ENCODE measurements around the gene DLGAP1. TPM values are rescaled to one million over a fixed set of nuclear protein-coding genes. Genes with fewer than 3 reads are reported as not detected.

The DLGAP1 gene
- total and polyA plus RNA-seq, 2 experiments from 2014 or later = 17.0 to 48.5 TPM

DNA sequence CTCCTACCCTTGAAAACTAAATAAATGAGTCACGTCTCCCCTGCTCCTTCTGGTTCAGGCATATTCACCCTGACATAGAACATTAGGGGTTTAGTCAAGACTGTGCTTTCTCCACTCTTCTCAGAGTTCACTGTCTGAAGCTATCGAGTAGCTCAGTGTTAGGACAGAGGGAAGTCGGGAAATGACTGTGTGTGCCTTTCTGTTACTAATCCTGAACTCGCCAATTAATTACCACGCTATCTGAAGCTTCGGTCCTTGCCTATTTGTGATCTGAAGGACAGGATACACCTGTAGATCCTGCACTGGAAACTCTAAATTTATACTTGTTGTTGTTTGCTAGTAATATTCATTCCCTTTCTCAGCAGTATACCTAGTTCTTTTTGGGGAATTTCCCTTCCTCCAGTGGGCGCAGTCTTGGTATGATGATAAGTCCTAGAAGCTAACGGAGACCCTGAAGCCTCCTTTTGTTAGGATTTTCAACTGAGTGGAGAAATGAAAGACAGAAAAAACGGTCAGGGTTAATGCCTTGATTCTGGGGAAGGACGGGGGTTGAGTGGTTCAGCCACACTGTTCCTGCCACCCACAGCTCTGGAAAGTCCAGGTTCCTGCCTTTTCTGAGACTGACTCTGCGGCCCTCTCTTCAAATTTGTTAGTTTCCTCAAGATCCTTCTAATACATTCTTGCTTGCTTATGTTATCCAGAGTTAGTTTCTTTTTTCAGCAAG is 218.0 kb downstream of the DLGAP1 start:
- Histone ChIP-seq H3K4me3 (no peak overlapping the region), H3K36me3 (ENCODE audit: insufficient read depth) (no peaks in the 10 kb centered on the region), H3F3A (replicated peaks; ENCODE audit: low read depth) (no peaks in the 10 kb centered on the region), H3K4me1 (ENCODE audit: insufficient read depth) (peaks cover 83% of the 10 kb centered on the region), H4K20me1 (replicated peaks; ENCODE audit: insufficient read depth) (peaks cover 12% of the 10 kb centered on the region), H3K4me2 (peak overlapping the region; percentile 25; the same call in 1 of the 2 replicates), H2AFZ (no peak overlapping the region), H3K79me2 (replicated peaks; ENCODE audit: insufficient read depth) (no peaks in the 10 kb centered on the region), H3K27me3 (ENCODE audit: insufficient read depth) (peaks cover 91% of the 10 kb centered on the region), H3K9me2 (ENCODE audit: insufficient read depth) (no peaks in the 10 kb centered on the region), H3K27ac (ENCODE audit: low read depth) (no peak overlapping the region)
- Mint-ChIP-seq H3K4me1 (peaks cover 65% of the 10 kb centered on the region), H3K4me3 (no peak overlapping the region), H3K27ac (no peak overlapping the region), H3K9me3 (no peaks in the 10 kb centered on the region), H3K36me3 (ENCODE audit: low read depth) (no peaks in the 10 kb centered on the region), H3K27me3 (ENCODE audit: insufficient read depth, low read depth, poor library complexity) (peaks cover 52% of the 10 kb centered on the region)
- peak; percentile 20 for DNase-seq (ENCODE audit: low spot score)
- ATAC-seq = peak; percentile 34
- TF ChIP-seq, protein P1, sequence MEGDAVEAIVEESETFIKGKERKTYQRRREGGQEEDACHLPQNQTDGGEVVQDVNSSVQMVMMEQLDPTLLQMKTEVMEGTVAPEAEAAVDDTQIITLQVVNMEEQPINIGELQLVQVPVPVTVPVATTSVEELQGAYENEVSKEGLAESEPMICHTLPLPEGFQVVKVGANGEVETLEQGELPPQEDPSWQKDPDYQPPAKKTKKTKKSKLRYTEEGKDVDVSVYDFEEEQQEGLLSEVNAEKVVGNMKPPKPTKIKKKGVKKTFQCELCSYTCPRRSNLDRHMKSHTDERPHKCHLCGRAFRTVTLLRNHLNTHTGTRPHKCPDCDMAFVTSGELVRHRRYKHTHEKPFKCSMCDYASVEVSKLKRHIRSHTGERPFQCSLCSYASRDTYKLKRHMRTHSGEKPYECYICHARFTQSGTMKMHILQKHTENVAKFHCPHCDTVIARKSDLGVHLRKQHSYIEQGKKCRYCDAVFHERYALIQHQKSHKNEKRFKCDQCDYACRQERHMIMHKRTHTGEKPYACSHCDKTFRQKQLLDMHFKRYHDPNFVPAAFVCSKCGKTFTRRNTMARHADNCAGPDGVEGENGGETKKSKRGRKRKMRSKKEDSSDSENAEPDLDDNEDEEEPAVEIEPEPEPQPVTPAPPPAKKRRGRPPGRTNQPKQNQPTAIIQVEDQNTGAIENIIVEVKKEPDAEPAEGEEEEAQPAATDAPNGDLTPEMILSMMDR (conservative IDR thresholded peaks at IDR 0.05; ENCODE audit: low read depth in 2 of 2) = no peak
- TF ChIP-seq CREB1 (CRISPR knock-in tag; IDR thresholded peaks at IDR 0.05; ENCODE audit: low read depth) = no peak
- TF ChIP-seq STAT1 (IDR thresholded peaks at IDR 0.05; ENCODE audit: unreplicated experiment) = no peak
- TF ChIP-seq, protein P2, sequence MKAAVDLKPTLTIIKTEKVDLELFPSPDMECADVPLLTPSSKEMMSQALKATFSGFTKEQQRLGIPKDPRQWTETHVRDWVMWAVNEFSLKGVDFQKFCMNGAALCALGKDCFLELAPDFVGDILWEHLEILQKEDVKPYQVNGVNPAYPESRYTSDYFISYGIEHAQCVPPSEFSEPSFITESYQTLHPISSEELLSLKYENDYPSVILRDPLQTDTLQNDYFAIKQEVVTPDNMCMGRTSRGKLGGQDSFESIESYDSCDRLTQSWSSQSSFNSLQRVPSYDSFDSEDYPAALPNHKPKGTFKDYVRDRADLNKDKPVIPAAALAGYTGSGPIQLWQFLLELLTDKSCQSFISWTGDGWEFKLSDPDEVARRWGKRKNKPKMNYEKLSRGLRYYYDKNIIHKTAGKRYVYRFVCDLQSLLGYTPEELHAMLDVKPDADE (IDR thresholded peaks at IDR 0.05) = no peak
- no peak for TF ChIP-seq ZNF331 (CRISPR knock-in tag; IDR thresholded peaks at IDR 0.05; ENCODE audit: low read depth)
- TF ChIP-seq NANOG (IDR thresholded peaks at IDR 0.05; ENCODE audit: borderline replicate concordance) = no peak
- TF ChIP-seq EZH2 (IDR thresholded peaks at IDR 0.05; ENCODE audit: low read depth, unreplicated experiment) = no peak
- TF ChIP-seq, protein P3, sequence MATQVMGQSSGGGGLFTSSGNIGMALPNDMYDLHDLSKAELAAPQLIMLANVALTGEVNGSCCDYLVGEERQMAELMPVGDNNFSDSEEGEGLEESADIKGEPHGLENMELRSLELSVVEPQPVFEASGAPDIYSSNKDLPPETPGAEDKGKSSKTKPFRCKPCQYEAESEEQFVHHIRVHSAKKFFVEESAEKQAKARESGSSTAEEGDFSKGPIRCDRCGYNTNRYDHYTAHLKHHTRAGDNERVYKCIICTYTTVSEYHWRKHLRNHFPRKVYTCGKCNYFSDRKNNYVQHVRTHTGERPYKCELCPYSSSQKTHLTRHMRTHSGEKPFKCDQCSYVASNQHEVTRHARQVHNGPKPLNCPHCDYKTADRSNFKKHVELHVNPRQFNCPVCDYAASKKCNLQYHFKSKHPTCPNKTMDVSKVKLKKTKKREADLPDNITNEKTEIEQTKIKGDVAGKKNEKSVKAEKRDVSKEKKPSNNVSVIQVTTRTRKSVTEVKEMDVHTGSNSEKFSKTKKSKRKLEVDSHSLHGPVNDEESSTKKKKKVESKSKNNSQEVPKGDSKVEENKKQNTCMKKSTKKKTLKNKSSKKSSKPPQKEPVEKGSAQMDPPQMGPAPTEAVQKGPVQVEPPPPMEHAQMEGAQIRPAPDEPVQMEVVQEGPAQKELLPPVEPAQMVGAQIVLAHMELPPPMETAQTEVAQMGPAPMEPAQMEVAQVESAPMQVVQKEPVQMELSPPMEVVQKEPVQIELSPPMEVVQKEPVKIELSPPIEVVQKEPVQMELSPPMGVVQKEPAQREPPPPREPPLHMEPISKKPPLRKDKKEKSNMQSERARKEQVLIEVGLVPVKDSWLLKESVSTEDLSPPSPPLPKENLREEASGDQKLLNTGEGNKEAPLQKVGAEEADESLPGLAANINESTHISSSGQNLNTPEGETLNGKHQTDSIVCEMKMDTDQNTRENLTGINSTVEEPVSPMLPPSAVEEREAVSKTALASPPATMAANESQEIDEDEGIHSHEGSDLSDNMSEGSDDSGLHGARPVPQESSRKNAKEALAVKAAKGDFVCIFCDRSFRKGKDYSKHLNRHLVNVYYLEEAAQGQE (IDR thresholded peaks at IDR 0.05; ENCODE audit: unreplicated experiment) = no peak
- TF ChIP-seq EZH2phosphoT487 (IDR thresholded peaks at IDR 0.05; ENCODE audit: unreplicated experiment) = no peak
- TF ChIP-seq POLR2AphosphoS5 (IDR thresholded peaks at IDR 0.05; ENCODE audit: low read depth) = no peak
- TF ChIP-seq, protein P4, sequence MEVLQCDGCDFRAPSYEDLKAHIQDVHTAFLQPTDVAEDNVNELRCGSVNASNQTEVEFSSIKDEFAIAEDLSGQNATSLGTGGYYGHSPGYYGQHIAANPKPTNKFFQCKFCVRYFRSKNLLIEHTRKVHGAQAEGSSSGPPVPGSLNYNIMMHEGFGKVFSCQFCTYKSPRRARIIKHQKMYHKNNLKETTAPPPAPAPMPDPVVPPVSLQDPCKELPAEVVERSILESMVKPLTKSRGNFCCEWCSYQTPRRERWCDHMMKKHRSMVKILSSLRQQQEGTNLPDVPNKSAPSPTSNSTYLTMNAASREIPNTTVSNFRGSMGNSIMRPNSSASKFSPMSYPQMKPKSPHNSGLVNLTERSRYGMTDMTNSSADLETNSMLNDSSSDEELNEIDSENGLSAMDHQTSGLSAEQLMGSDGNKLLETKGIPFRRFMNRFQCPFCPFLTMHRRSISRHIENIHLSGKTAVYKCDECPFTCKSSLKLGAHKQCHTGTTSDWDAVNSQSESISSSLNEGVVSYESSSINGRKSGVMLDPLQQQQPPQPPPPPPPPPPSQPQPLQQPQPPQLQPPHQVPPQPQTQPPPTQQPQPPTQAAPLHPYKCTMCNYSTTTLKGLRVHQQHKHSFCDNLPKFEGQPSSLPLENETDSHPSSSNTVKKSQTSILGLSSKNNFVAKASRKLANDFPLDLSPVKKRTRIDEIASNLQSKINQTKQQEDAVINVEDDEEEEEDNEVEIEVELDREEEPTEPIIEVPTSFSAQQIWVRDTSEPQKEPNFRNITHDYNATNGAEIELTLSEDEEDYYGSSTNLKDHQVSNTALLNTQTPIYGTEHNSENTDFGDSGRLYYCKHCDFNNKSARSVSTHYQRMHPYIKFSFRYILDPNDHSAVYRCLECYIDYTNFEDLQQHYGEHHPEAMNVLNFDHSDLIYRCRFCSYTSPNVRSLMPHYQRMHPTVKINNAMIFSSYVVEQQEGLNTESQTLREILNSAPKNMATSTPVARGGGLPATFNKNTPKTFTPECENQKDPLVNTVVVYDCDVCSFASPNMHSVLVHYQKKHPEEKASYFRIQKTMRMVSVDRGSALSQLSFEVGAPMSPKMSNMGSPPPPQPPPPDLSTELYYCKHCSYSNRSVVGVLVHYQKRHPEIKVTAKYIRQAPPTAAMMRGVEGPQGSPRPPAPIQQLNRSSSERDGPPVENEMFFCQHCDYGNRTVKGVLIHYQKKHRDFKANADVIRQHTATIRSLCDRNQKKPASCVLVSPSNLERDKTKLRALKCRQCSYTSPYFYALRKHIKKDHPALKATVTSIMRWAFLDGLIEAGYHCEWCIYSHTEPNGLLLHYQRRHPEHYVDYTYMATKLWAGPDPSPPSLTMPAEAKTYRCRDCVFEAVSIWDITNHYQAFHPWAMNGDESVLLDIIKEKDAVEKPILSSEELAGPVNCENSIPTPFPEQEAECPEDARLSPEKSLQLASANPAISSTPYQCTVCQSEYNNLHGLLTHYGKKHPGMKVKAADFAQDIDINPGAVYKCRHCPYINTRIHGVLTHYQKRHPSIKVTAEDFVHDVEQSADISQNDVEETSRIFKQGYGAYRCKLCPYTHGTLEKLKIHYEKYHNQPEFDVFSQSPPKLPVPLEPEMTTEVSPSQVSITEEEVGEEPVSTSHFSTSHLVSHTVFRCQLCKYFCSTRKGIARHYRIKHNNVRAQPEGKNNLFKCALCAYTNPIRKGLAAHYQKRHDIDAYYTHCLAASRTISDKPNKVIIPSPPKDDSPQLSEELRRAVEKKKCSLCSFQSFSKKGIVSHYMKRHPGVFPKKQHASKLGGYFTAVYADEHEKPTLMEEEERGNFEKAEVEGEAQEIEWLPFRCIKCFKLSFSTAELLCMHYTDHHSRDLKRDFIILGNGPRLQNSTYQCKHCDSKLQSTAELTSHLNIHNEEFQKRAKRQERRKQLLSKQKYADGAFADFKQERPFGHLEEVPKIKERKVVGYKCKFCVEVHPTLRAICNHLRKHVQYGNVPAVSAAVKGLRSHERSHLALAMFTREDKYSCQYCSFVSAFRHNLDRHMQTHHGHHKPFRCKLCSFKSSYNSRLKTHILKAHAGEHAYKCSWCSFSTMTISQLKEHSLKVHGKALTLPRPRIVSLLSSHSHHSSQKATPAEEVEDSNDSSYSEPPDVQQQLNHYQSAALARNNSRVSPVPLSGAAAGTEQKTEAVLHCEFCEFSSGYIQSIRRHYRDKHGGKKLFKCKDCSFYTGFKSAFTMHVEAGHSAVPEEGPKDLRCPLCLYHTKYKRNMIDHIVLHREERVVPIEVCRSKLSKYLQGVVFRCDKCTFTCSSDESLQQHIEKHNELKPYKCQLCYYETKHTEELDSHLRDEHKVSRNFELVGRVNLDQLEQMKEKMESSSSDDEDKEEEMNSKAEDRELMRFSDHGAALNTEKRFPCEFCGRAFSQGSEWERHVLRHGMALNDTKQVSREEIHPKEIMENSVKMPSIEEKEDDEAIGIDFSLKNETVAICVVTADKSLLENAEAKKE (CRISPR knock-in tag; IDR thresholded peaks at IDR 0.05) = no peak
- TF ChIP-seq ZNF114 (CRISPR knock-in tag; IDR thresholded peaks at IDR 0.05) = no peak
- TF ChIP-seq JUNB (IDR thresholded peaks at IDR 0.05; ENCODE audit: unreplicated experiment) = no peak

Data from GM23338 (cell line).